ENCODE measurements around the gene ARHGEF6.

- TF ChIP-seq CTCF (IDR thresholded peaks at IDR 0.05) (no peak), POLR2A (IDR thresholded peaks at IDR 0.05) (no peak)
These were observed 1.4 kb downstream of the ARHGEF6 start for GRCh38 chrX:136779346-136779781.

Measured in Peyer's patch (tissue), 4 donors.